Measurements from ENCODE around the gene SLC25A48. TPM values are rescaled to one million over a fixed set of nuclear protein-coding genes. Genes with fewer than 3 reads are reported as not detected.

Gene SLC25A48
- total and polyA plus RNA-seq, 7 donors = 1.6 to 7.2 (median 1.9) TPM; not detected in 4

DNA sequence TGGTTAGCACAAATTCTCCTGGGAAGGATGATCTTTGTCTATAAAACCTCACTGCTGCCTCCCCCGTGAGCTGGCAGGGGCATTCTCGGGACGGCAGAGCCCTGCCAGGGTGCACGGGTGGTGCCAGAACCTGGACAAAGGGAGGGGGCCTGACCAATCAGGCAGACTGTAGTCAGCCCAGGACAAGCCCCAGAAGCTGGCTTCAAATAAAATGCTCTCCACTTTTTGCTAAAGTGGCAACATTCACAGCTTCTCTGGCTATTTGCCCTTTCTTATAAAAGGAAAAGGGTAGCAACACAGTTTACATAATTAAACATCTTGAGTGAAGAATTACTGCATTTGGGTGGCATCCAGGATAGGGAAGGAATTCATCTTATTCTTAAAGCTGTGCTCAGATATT is 46.8 kb downstream of the SLC25A48 start:
- WGBS, 2 donors = 55 to 68% methylated on average over 4 of the region's 4 CpGs
- Histone ChIP-seq H3K36me3 (no peaks in the 10 kb centered on the region), H3K4me1 (peaks cover 0 to 39% (median 29%) of the 10 kb centered on the region in 4 donors), H3K9me3 (no peaks in the 10 kb centered on the region), H3K27me3 (no peaks in the 10 kb centered on the region), H3K4me3 (no peak overlapping the region), H3K27ac (peak overlapping the region; percentile 41 to 67 (median 50))
- TF ChIP-seq, protein P1, sequence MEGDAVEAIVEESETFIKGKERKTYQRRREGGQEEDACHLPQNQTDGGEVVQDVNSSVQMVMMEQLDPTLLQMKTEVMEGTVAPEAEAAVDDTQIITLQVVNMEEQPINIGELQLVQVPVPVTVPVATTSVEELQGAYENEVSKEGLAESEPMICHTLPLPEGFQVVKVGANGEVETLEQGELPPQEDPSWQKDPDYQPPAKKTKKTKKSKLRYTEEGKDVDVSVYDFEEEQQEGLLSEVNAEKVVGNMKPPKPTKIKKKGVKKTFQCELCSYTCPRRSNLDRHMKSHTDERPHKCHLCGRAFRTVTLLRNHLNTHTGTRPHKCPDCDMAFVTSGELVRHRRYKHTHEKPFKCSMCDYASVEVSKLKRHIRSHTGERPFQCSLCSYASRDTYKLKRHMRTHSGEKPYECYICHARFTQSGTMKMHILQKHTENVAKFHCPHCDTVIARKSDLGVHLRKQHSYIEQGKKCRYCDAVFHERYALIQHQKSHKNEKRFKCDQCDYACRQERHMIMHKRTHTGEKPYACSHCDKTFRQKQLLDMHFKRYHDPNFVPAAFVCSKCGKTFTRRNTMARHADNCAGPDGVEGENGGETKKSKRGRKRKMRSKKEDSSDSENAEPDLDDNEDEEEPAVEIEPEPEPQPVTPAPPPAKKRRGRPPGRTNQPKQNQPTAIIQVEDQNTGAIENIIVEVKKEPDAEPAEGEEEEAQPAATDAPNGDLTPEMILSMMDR (IDR thresholded peaks at IDR 0.05) = no peak
- peak; percentile 2 to 51 (median 28) for TF ChIP-seq POLR2AphosphoS5 (IDR thresholded peaks at IDR 0.05)
- TF ChIP-seq EP300 (IDR thresholded peaks at IDR 0.05) = peak in 3 of 4 donors; percentile 29 to 43 (median 32)
- no peak for TF ChIP-seq POLR2A (IDR thresholded peaks at IDR 0.05)
- intact Hi-C loops (cut with DNase I) = no loop called here
- DNase-seq = peak; percentile 83

DNA sequence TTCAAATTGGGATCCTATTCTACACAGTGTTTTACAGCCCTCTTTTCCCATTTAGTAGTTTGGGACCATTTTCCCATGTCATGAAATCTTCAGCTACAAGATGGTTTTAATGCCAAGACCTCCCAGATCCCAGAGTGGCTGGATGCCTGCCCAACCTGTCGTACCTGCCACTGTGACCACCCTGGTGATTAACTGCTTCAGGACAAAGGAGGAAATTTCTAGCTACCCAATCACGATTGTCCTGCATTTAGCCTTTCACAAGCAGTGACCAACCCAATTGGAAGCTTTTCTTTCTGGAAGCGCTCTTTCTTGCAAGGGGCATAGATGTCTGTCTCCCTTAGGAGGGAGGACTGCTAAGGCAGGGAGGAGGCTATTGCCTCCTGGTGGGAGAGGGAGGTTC is 47.4 kb downstream of the SLC25A48 start:
- H3K4me3 ChIP-seq = no peak overlapping the region
- TF ChIP-seq EP300 (IDR thresholded peaks at IDR 0.05) (no peak), POLR2A (IDR thresholded peaks at IDR 0.05) (no peak), POLR2AphosphoS5 (IDR thresholded peaks at IDR 0.05) (no peak)
- TF ChIP-seq, protein P1 (IDR thresholded peaks at IDR 0.05) = no peak
- H3K4me1 ChIP-seq = peaks cover 0 to 39% (median 29%) of the 10 kb centered on the region in 4 donors
- peak overlapping the region in 3 of 4 donors; percentile 42 to 67 (median 59) for H3K27ac ChIP-seq
- no peaks in the 10 kb centered on the region for H3K9me3 ChIP-seq
- intact Hi-C loops (cut with DNase I) = no loop called here
- no peaks in the 10 kb centered on the region for H3K27me3 ChIP-seq
- WGBS, 2 donors = 74 to 85% methylated on average over 3 of the region's 3 CpGs
- no peak for DNase-seq
- no peaks in the 10 kb centered on the region for H3K36me3 ChIP-seq

DNA sequence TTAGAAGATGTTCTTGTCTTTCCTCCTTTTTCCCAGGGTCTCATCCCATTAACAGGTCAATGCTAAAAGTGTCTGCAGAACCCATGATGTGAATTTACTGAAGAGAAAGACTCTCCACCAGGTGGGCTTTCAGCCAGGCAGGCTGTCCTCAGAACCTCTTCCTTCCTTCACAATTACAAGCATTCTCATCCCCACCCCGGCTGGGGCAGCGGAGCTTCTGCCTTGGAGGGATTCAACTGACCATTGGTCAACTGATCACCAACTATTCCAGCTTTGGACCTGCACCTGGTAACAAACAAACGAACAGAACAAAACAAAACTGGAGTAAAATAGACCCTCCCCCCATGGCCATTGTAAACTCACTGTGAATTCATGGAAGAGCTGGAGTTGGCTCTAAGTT is 48.6 kb downstream of the SLC25A48 start:
- no peak for DNase-seq
- intact Hi-C loops (cut with DNase I) = no loop called here

DNA sequence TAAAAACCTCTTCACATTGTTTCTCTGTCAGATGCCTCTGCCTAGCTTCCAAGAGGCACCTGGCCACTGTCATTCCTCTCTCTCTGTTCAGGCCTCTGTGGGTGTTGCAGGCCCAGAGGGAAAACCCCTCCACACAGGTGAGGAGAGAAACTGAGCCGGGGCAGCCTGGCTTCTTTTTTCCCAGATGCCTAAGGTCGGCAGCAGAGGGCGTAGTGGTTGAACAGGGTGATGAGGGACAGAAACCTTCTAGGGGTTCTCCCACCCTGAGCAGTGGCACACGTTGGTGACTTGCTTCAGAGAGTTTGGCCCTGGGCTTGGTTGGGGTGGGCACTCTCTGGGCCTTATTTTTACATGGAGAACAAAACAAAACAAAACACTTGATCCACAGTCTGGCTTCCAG is 49.0 kb downstream of the SLC25A48 start:
- no peak for DNase-seq
- TF ChIP-seq, protein P1 (IDR thresholded peaks at IDR 0.05) = no peak
- TF ChIP-seq POLR2A (IDR thresholded peaks at IDR 0.05) (no peak), EP300 (IDR thresholded peaks at IDR 0.05) (no peak), POLR2AphosphoS5 (IDR thresholded peaks at IDR 0.05) (no peak)
- Histone ChIP-seq H3K36me3 (no peaks in the 10 kb centered on the region), H3K4me3 (no peak overlapping the region), H3K4me1 (peaks cover 0 to 34% (median 19%) of the 10 kb centered on the region in 4 donors), H3K27ac (no peak overlapping the region), H3K9me3 (no peaks in the 10 kb centered on the region), H3K27me3 (no peaks in the 10 kb centered on the region)
- intact Hi-C loops (cut with DNase I) = no loop called here
- 59 to 82% methylated on average over 4 of the region's 4 CpGs for WGBS, 2 donors

More for the DNA sequence above, 48.6 kb downstream of the SLC25A48 start:
- no peaks in the 10 kb centered on the region for H3K27me3 ChIP-seq
- no peak overlapping the region for H3K4me3 ChIP-seq
- WGBS, 2 donors = 87% methylated on average over 3 of the region's 3 CpGs
- H3K27ac ChIP-seq = no peak overlapping the region
- H3K4me1 ChIP-seq = peaks cover 0 to 38% (median 23%) of the 10 kb centered on the region in 4 donors
- TF ChIP-seq POLR2A (IDR thresholded peaks at IDR 0.05) = no peak
- no peak for TF ChIP-seq EP300 (IDR thresholded peaks at IDR 0.05)
- TF ChIP-seq, protein P1 (IDR thresholded peaks at IDR 0.05) = no peak
- TF ChIP-seq POLR2AphosphoS5 (IDR thresholded peaks at IDR 0.05) = no peak
- no peaks in the 10 kb centered on the region for H3K9me3 ChIP-seq
- H3K36me3 ChIP-seq = no peaks in the 10 kb centered on the region

DNA sequence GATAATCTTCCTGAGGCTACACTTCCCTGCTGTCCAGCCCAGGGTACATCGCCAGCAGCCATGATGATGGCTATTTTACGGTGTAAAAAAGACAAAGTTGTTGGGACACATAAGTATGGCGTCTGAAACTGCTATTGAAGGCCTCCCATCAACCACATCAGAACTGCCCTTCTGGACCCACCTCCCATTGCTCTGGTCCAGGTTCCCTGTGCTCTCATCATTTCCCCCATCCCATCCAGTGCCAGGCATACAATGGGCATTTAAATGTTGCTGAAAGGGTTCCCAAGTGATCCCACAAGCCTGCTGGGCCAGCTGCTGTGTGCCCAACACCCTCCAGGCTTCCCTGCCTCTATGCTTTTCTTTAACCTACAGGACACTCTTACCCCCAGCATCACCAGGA is 50.6 kb downstream of the SLC25A48 start:
- DNase-seq = no peak
- 95 to 96% methylated on average over 3 of the region's 3 CpGs for WGBS, 2 donors
- no peaks in the 10 kb centered on the region for H3K9me3 ChIP-seq
- no peak overlapping the region for H3K4me3 ChIP-seq
- H3K36me3 ChIP-seq = no peaks in the 10 kb centered on the region
- intact Hi-C loops (cut with DNase I) = loop anchor here (5.0 kb wide), 3 partner anchors 57 to 202 kb away; no protein-coding TSS in a partner anchor
- TF ChIP-seq, protein P1 (IDR thresholded peaks at IDR 0.05) = no peak
- no peak for TF ChIP-seq POLR2A (IDR thresholded peaks at IDR 0.05)
- no peak for TF ChIP-seq EP300 (IDR thresholded peaks at IDR 0.05)
- TF ChIP-seq POLR2AphosphoS5 (IDR thresholded peaks at IDR 0.05) = no peak
- H3K27me3 ChIP-seq = no peaks in the 10 kb centered on the region
- no peak overlapping the region for H3K27ac ChIP-seq
- H3K4me1 ChIP-seq = peaks cover 0 to 26% (median 14%) of the 10 kb centered on the region in 4 donors
